GM12878 (cell line): Measurements from ENCODE around the gene PDIK1L.

Experiments
- ESRRA ChIP-seq: IDR thresholded peaks from 2 replicates; pipeline ENCODE4 v1.6.1; 2012; ENCODE audit warnings: mild to moderate bottlenecking, low read length, improper control_type of control experiment
- YY1 ChIP-seq: IDR thresholded peaks from 2 replicates; pipeline ENCODE4 v1.6.1; 2011; ENCODE audit warnings: low read depth, mild to moderate bottlenecking, low read length
- ZNF384 ChIP-seq: IDR thresholded peaks from 2 replicates; pipeline ENCODE4 v1.6.1; 2012; ENCODE audit warnings: low read depth, mild to moderate bottlenecking, low read length, improper control_type of control experiment, borderline replicate concordance

DNA sequence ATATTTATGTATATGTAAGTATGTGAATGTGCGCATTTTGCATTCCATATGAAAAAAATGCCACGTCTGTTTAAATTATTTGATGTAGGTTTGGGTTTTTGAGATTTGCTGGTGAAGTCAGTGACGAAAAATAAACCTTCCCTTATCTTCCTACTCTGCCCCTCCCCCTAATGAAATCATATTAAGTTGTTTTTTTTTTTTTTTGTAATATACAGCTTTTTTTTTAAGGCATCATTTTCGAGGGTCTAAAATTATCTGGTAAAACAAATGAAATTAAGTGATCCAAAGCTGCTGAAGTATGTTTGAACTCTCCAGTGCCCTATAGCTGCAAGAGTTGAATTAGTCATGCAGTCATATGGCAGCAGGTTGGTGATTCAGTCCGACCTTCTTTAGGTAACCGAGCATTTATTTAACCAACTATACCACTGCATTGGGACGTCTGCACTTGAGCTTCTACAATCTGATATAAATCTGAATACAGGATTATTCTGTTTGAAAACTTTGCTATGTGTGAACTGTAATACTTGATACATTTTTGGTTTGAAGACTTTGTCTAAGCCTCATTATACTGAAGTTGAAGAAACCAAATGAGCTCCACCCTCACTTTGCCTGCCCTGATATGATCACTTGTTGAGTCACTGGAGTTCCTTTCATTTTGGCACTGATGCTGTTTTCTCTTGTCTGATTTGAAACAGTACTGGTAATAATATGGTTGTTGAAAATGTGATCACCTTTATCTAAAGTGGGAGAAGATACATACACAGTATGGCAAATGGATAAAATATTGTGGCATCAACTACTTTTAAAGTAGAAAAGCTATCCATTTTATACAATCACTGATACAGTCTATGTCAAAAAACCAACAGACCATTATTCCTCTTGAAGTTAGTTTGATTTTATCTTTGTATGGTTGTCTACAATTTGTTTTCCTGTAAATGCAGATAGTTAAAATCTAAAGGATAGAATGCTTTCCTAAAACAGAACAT is 11.7 kb downstream of the PDIK1L start:
- no peak for TF ChIP-seq ZNF384
- no peak for TF ChIP-seq ESRRA
- no peak for TF ChIP-seq YY1
